COR-L47 (cell line): ENCODE results near the gene PWP2.
"Not testable (repeated sequence)": the region's sequence is repeated elsewhere in the genome, so short reads cannot be mapped to it uniquely, and the experiment has no call there.

Source experiments
- DNase-seq: peaks from one replicate; lab custom pipeline; 2025; lab: John Stamatoyannopoulos, UW

The PWP2 gene

DNA sequence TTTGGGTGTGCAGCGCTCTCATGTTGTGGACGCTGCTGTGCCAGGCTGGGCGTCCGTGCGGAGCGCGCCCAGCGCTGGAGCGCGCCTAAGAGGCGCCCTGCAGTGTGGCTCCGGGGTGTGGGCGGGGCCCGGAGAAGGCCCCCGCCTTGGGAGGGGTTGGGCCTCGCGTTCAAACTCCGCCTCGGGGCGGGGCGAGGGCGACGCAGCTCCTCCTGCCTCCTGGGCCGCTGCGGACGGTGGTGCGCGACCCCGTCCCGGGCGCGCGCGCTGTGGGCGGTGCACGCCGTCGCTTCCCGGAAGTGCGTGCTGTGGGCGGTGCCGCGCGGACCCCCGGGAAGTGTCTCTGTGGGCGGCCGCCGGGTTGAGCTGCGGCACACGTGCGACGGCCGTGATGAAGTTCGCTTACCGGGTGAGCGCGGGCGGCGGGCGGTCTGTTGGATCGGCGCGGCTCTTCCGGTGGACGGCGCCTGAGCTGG is at the start of gene PWP2:
Gene PWP2, plus strand, starts transcription at position 374 of the 476 bp plus-strand sequence. Its CDS starts 18 bp downstream, at position 392.
- DNase-seq, result not testable (repeated sequence)

DNA sequence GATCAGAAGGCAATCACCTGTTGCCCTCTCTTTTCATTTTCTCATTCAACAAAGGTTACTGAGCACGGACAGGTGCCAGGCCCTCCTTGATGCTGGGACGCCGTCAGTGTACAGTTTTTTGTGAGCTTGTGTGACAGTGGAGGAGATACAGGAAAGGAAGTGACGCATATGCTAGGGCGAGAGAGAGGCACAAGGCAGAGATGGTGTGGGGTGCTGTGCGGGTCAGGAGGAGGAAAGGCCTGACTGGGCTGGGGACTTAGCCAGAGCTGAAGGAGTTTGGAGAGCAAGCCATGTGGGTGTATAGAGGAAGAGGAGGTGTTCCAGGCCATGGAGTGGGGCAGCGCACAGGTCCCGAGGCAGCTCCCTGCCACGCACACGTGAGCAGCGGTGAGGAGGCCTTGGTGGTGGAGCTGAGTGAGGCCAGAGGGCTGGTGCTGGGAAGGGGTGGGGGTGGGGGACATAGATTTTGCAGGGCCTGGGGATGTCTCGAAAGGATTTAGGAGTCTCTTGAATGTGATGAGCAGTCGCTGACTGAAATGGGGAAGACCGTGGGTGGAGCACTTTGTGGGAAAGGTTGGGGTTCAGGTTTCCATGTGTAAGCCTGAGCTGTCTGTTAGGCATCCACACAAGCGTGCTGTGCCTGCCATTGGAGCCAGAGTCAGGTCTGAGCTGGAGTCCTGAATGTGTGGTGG is 49.1 kb upstream of the PWP2 start:
- DNase-seq, result no peak

DNA sequence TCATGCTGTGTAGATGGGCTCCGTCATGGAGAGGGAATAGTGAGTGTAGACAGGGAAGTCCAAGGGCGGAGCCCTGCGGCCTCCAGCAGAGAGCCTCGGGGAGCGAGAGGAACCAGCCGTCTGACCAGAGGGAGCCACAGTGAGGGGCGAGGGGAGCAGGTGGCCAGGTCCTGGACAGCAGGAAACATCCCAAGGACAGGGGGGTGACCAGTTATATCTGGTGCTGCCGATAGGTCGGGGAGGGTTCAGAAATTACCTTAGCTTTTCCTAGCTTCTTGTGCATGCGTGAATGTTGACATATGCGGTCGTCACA is 48.6 kb upstream of the PWP2 start:
- no peak for DNase-seq

- no peak for DNase-seq
Observed at GRCh38 chr21:44058981-44059380, 48.2 kb upstream of the PWP2 start.

GRCh38 chr21:44059710-44060109 is 47.5 kb upstream of the PWP2 start:
- peak; percentile 65 for DNase-seq

DNA sequence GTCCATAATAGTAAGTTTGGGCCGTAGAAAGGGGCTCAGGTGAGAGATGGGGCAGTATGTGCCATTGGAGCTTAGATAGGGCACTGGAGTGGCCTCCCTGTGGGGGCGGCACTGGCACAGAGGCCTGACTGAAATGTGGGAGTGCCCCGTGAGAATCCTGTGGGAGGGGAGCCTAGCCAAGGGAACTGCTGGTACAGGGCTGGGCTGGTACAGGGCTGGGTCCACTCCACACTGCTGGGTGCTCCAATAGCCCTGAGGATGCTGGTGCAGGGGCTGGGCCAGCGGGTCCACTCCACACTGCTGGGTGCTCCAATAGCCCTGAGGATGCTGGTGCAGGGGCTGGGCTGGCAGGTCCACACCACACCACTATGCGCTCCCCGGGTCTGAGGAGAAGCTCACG is 44.8 kb upstream of the PWP2 start:
- no peak for DNase-seq

- no peak for DNase-seq
Observed at GRCh38 chr21:44063151-44063912, 43.9 kb upstream of the PWP2 start.

GRCh38 chr21:44064852-44065403 is 42.3 kb upstream of the PWP2 start:
- DNase-seq, result no peak

DNA sequence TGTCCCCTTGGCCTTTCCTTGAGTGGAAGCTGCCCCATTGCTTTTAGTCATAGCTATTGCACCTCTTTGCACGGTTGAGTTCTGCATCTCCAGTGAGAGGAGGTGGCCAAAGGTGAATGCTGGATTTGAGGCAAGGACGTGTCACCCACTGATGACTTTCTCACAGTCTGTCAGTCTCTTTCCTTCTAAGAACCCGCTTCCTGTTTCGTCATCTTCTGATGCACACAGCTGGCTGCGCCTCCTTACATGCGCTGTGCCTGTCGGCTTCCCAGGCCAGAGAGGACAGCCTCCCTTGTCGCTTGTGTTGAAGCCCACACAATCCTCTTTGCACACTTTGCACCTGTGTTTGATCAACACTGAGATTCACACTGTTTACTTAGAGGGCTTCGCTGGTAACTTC is 41.8 kb upstream of the PWP2 start:
- no peak for DNase-seq

GRCh38 chr21:44066116-44066515 is 41.1 kb upstream of the PWP2 start:
- no peak for DNase-seq

DNA sequence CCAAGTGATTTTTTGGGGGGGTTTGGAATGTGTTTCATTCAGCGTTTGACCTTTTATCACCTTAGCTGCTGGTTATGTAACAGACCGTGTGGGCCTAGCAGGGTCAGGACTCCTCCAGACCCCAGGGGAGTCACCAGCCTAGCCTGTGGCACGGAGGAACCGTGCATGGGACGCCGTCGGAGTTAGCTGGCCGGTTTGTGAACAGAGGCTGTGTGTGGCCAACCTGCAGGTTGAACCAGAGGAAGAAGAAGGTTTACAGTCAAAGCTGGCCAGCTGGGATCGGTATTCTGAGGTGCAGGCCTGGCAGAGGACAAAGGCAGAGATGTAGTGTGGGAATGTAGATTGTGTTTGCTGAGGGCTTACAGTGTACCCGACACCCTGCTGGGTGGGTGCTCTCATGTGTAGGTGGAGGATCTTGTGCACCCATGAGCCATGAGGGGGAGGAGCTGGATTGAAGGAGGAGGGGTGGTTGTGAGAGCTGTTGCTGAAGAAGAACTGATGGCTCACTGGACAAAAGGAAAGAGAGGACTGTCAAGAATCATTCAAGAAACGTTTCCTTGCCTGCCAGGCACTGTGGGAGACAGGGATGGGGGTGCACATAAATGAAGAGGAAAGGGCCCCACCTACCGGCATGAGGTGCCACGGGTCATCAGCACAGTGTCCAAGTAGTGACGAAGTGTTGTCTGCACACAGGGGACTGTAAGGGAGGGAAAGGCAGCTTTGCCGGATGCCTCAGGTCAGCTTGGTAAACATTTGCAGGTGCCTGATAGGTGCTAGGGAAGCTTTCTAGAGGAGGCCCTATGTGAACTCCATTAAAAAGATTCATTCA is 40.0 kb upstream of the PWP2 start:
- DNase-seq, result no peak

DNA sequence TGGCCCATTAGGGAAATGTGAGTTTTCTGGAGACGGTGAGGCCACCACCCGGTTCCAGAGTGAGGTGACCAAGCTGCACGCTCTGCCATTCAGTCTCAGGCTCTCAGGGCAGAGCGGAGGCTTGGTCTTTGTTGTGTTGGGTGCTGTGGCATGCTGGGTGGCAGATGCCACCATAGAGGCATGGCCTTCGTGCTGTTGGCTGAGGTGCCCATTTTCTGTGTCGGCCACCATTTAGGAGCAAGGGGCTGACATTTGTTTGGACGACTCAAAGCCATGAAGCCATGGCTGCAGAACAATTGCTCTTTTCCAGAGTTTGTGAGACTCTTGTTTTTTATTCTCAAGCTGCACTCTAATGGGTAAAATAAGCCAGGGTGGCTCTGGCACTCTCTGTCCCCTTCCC is 36.8 kb upstream of the PWP2 start:
- no peak for DNase-seq

DNA sequence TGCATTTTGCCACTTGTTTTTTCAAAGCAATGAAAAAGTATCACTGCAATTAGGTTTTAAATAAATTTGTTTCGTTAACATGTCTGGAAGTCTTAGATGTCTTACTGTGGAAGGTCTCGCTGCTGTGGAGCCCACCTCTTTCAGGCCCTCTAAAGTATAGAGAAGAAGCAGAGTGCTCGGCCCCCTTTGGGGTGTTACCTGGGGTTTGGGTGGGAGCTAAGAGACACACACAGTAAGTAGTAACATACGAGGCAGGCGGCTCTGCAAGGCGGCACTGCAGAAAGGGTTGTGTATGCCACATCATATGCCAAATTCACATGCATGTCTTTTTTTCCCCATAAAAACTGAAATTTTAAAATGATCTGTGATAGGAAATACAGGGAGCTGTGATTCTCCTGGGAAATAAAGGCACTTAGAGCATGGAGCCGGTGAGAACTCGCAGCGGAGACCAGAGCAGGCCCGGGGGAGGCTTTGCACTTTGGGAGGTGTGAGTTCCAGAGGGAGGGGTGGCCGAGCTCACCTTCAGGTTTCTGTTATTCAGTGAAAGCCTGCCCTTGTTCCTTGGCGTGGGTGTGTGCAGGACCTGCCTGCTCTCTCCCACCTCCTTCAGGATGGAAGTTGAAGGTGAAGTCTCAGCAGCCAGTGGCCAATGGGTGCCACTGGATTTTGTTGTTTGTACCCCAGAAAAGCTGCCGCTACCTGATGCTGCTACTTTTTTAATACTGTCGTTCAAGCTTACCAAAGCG is 35.7 kb upstream of the PWP2 start:
- no peak for DNase-seq

- no peak for DNase-seq
Observed at GRCh38 chr21:44072111-44072510, 35.1 kb upstream of the PWP2 start.

- no peak for DNase-seq
Observed at GRCh38 chr21:44074315-44074958, 32.8 kb upstream of the PWP2 start.

- no peak for DNase-seq
Observed at GRCh38 chr21:44076316-44076715, 30.9 kb upstream of the PWP2 start.

- DNase-seq, result no peak
Observed at GRCh38 chr21:44078411-44078981, 28.7 kb upstream of the PWP2 start.

GRCh38 chr21:44079446-44079845 is 27.8 kb upstream of the PWP2 start:
- no peak for DNase-seq

- no peak for DNase-seq
Observed at GRCh38 chr21:44079846-44080245, 27.4 kb upstream of the PWP2 start.

- no peak for DNase-seq
Observed at GRCh38 chr21:44082648-44083440, 24.4 kb upstream of the PWP2 start.
